NCI-H1105 (cell line): Measurements from ENCODE around the gene GCLC.
"Not testable (repeated sequence)": the region's sequence is repeated elsewhere in the genome, so short reads cannot be mapped to it uniquely, and the experiment has no call there.

Source experiments
- DNase-seq: peaks from one replicate; lab custom pipeline; 2025; lab: John Stamatoyannopoulos, UW

The GCLC gene

GRCh38 chr6:53556986-53557715 is 12.2 kb upstream of the GCLC start:
- DNase-seq: no peak

- DNase-seq: not testable (repeated sequence)
Observed at GRCh38 chr6:53553600-53553999, 8.7 kb upstream of the GCLC start.

- DNase-seq: not testable (repeated sequence)
Observed at GRCh38 chr6:53551681-53552080, 6.8 kb upstream of the GCLC start.

GRCh38 chr6:53547811-53548496 is 3.1 kb upstream of the GCLC start:
- peak; percentile 63 for DNase-seq

- no peak for DNase-seq
Observed at GRCh38 chr6:53547166-53547810, 2.4 kb upstream of the GCLC start.

- DNase-seq: no peak
Observed at GRCh38 chr6:53546281-53546680, 1.4 kb upstream of the GCLC start.

- DNase-seq: no peak
Observed at GRCh38 chr6:53544217-53544469, 758 bp downstream of the GCLC start.

- DNase-seq: no peak
Observed at GRCh38 chr6:53543359-53544216, 1.3 kb downstream of the GCLC start.

- no peak for DNase-seq
Observed at GRCh38 chr6:53541900-53542299, 3.0 kb downstream of the GCLC start.

- no peak for DNase-seq
Observed at GRCh38 chr6:53540129-53540692, 4.7 kb downstream of the GCLC start.

GRCh38 chr6:53539561-53539960 is 5.3 kb downstream of the GCLC start:
- no peak for DNase-seq

- no peak for DNase-seq
Observed at GRCh38 chr6:53536561-53536960, 8.3 kb downstream of the GCLC start.

GRCh38 chr6:53532942-53533341 is 12.0 kb downstream of the GCLC start:
- no peak for DNase-seq

- no peak for DNase-seq
Observed at GRCh38 chr6:53532061-53532797, 12.7 kb downstream of the GCLC start.

- DNase-seq: no peak
Observed at GRCh38 chr6:53530780-53531386, 14.0 kb downstream of the GCLC start.

- no peak for DNase-seq
Observed at GRCh38 chr6:53530346-53530745, 14.6 kb downstream of the GCLC start.

GRCh38 chr6:53529324-53530036 is 15.4 kb downstream of the GCLC start:
- no peak for DNase-seq

- no peak for DNase-seq
Observed at GRCh38 chr6:53528107-53528506, 16.8 kb downstream of the GCLC start.

GRCh38 chr6:53527249-53527765 is 17.6 kb downstream of the GCLC start:
- DNase-seq: peak; percentile 50

- DNase-seq: no peak
Observed at GRCh38 chr6:53526000-53526399, 18.9 kb downstream of the GCLC start.
